ENCODE results near the gene HPN. TPM values are rescaled to one million over a fixed set of nuclear protein-coding genes. Genes with fewer than 3 reads are reported as not detected.
"Not testable (repeated sequence)": the region's sequence is repeated elsewhere in the genome, so short reads cannot be mapped to it uniquely, and the experiment has no call there.

Gene HPN
- total RNA-seq, 1 experiment from 2014 or later: not detected

GRCh38 chr19:35027851-35028599, 13.5 kb upstream of the HPN start:
- DNase-seq (ENCODE audit: low read depth): peak; percentile 78

GRCh38 chr19:35028600-35028885, 13.0 kb upstream of the HPN start:
- DNase-seq (ENCODE audit: low read depth): not testable (repeated sequence)

GRCh38 chr19:35029275-35029736, 12.2 kb upstream of the HPN start:
- not testable (repeated sequence) for DNase-seq (ENCODE audit: low read depth)

- no peak for DNase-seq (ENCODE audit: low read depth)
Measured at GRCh38 chr19:35029737-35030256, 11.7 kb upstream of the HPN start.

- peak; percentile 72 for DNase-seq (ENCODE audit: low read depth)
Measured at GRCh38 chr19:35030257-35031071, 11.1 kb upstream of the HPN start, which contains the start of gene SCN1B. TSS of gene SCN1B (plus strand) at chr19:35030470. CDS start at chr19:35030821, 351 bp downstream.

GRCh38 chr19:35031072-35031881, 10.2 kb upstream of the HPN start:
- peak; percentile 52 for DNase-seq (ENCODE audit: low read depth)

GRCh38 chr19:35032356-35032865, 9.1 kb upstream of the HPN start:
- no peak for DNase-seq (ENCODE audit: low read depth)

- DNase-seq (ENCODE audit: low read depth): no peak
Measured at GRCh38 chr19:35033067-35034004, 8.2 kb upstream of the HPN start.

GRCh38 chr19:35034005-35034502, 7.5 kb upstream of the HPN start:
- no peak for DNase-seq (ENCODE audit: low read depth)

- DNase-seq (ENCODE audit: low read depth): no peak
Measured at GRCh38 chr19:35034588-35035382, 6.7 kb upstream of the HPN start.

GRCh38 chr19:35037716-35038622, 3.6 kb upstream of the HPN start:
- DNase-seq (ENCODE audit: low read depth): no peak

GRCh38 chr19:35038623-35039512, 2.7 kb upstream of the HPN start:
- DNase-seq (ENCODE audit: low read depth): no peak

- no peak for DNase-seq (ENCODE audit: low read depth)
Measured at GRCh38 chr19:35039881-35040825, 1.4 kb upstream of the HPN start.

- no peak for DNase-seq (ENCODE audit: low read depth)
Measured at GRCh38 chr19:35040826-35041547, 534 bp upstream of the HPN start.

GRCh38 chr19:35042056-35042730, 672 bp downstream of the HPN start:
- no peak for DNase-seq (ENCODE audit: low read depth)

Measured in M059J (cell line).